Frontal cortex (tissue), 4 donors: ENCODE measurements around the gene TCEANC. TPM values are rescaled to one million over a fixed set of nuclear protein-coding genes. Genes with fewer than 3 reads are reported as not detected.
"Not testable (repeated sequence)": the region's sequence is repeated elsewhere in the genome, so short reads cannot be mapped to it uniquely, and the experiment has no call there.

Source experiments
- DNase-seq, 2 donors: peaks; one replicate each; pipeline ENCODE4 v3.0.0; 2012; ENCODE audit warnings: low spot score in 2 of 2
- FAIRE-seq: peaks from 2 replicates; lab custom pipeline; 2012; peaks lifted over from hg19 to GRCh38; lab: Jason Lieb, UNC
- total RNA-seq: library from RNA; depleted of rRNA; stranded (reverse); fragments of >200 nt; gene quantifications from one replicate; pipeline ENCODE4 v1.2.3, GENCODE V29; 2014
- donor health status: control.
- donor health status: control.
- donor health status: control.

TCEANC gene
- total RNA-seq, 1 donor from 2014 or later: 15.5 TPM

GRCh38 chrX:13652287-13652793 is 601 bp upstream of the TCEANC start:
- no peak for DNase-seq
- FAIRE-seq: no peak

GRCh38 chrX:13654116-13654515 is 1.2 kb downstream of the TCEANC start:
- DNase-seq (no peak), FAIRE-seq (no peak)

DNA sequence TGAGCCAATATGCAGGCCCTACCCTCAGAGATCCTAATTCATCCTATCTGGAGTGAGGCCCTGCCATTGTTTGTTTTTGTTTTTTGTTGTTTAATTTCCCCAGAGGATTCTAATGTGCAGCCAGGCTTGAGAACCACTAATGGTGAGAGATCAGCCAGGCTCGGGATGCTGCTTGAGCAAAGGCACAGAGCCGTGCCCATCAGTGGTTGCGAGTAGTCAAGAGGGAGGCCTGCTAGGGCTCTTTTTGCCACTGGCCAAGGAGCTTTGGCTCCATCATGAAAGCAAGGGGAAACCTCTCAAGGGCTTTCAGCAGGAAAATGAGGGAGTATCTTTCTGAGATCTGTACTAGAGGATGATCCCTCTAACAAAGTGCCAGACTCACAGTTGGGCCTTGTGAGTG is 2.7 kb downstream of the TCEANC start:
- DNase-seq: no peak

GRCh38 chrX:13658602-13659001 is 5.7 kb downstream of the TCEANC start:
- peak; percentile 15 to 24 for DNase-seq
- FAIRE-seq: peak; percentile 23

More for the DNA sequence above, 2.7 kb downstream of the TCEANC start:
- FAIRE-seq: no peak

DNA sequence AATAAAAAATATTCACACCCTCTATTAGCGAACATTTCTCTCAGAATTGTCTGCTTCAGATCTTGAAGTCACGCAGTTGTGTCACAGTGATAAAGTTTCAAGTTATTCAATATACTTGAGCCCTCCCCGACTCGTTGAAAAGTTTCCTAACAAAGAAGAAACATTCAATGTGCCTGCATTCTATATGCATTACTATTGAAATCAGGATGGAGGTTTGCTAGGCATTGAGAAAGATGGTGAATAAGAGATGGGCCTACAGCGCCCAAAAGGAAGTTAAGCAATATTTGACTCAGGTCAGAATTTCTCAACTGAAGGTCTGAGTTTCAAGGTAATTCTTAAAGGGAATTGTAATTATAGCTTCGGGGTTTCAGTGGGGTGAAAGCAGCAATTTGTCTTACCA is 6.1 kb downstream of the TCEANC start:
- no peak for DNase-seq
- no peak for FAIRE-seq

DNA sequence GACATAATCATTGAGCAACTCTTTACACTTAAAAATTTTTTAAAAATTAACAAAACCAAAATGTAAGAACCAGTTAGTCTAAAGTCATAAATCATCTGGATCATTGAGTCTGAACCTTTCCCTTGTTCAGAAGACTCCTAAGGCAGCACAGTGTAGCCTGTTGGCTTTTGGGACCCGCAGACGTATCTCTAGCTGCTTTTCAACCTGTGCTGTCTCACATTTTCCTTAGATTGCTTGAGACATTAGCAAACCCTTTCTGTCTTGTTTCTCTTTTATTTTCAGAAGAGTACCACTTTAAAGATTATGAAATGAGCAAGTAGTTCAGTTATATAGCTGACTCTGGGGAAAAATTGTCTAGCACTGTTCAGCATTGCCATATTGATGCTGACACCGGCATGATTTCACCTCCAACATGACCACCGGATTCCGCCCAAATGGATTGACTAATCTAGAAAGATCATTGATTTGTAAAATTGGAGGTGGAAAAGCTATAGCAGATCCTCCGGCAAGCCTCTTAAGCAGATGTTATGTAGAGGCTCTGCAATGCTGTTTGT is 8.9 kb downstream of the TCEANC start:
- FAIRE-seq (no peak), DNase-seq (no peak)

GRCh38 chrX:13662355-13662791 is 9.4 kb downstream of the TCEANC start:
- DNase-seq (no peak), FAIRE-seq (no peak)

DNA sequence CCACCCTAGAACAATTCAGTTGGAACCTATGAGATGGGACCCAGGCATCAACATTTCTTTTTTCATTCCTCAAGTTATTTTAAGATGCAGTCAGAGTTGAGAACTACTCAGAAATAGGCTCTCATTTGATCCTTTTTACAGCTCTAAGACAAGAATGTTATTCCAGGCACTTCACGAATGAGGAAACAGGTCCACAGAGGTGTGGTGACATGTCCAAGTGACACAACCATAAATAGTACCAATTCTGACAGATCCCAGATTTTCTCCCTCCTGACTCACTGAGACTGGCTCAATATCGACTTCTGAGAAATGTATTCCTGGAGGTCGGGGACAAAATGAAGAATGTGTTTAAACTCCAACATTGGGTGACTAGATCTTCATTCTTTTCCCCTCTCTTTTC is 11.1 kb downstream of the TCEANC start:
- FAIRE-seq (no peak), DNase-seq (no peak)

GRCh38 chrX:13666836-13667235 is 13.9 kb downstream of the TCEANC start:
- no peak for FAIRE-seq
- DNase-seq: no peak

DNA sequence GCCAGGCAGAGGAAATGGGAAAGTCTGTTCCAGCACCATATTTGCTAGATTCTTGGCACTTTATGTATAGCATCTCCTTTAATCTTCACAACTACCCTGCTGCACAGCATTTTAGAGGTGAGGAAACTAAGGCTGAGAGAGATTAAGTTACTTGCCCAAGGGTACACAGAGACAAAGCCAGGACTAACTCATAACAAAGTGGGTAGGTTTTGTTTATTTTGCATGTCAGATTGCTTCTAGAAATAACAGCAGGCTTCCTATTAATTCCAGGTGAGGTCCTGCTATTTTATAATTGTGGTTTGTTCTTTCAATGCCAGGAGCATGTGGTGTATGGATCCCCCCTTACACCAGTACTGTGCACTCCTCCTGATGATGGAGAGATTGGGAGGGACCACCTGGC is 15.0 kb downstream of the TCEANC start:
- no peak for FAIRE-seq
- no peak for DNase-seq

GRCh38 chrX:13669246-13669737 is 16.4 kb downstream of the TCEANC start:
- FAIRE-seq: no peak

DNA sequence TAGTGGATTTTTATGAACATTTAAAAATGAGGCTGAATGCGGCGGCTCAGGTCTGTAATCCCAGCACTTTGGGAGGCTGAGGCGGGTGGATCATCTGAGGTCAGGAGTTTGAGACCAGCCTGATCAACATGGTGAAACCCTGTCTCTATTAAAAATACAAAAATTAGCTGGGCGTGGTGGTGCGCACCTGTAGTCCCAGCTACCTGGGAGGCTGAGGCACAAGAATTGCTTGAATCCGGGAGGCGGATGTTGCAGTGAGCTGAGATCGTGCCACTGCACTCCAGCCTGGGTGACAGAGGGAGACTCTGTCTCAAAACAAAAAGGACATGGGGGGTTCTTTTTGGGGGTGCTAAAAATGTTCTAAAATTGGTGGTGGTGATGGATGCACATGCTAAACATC is 16.8 kb downstream of the TCEANC start:
- not testable (repeated sequence) for DNase-seq, FAIRE-seq

More at GRCh38 chrX:13669246-13669737, 16.4 kb downstream of the TCEANC start:
- DNase-seq: no peak

GRCh38 chrX:13670197-13670596 is 17.3 kb downstream of the TCEANC start:
- FAIRE-seq: no peak
- no peak for DNase-seq

GRCh38 chrX:13673016-13673415 is 20.1 kb downstream of the TCEANC start:
- DNase-seq (no peak), FAIRE-seq (no peak)

GRCh38 chrX:13676885-13677284 is 23.9 kb downstream of the TCEANC start:
- FAIRE-seq (no peak), DNase-seq (no peak)

GRCh38 chrX:13679700-13680099 is 26.8 kb downstream of the TCEANC start:
- not testable (repeated sequence) for DNase-seq, FAIRE-seq

- DNase-seq (no peak), FAIRE-seq (no peak)
These were observed 28.7 kb downstream of the TCEANC start for GRCh38 chrX:13681595-13681994.

- no peak for DNase-seq
- FAIRE-seq: no peak
These were observed 31.4 kb downstream of the TCEANC start for GRCh38 chrX:13684361-13684760.

- DNase-seq: no peak
- FAIRE-seq: no peak
These were observed 32.3 kb downstream of the TCEANC start for GRCh38 chrX:13685126-13685763.

DNA sequence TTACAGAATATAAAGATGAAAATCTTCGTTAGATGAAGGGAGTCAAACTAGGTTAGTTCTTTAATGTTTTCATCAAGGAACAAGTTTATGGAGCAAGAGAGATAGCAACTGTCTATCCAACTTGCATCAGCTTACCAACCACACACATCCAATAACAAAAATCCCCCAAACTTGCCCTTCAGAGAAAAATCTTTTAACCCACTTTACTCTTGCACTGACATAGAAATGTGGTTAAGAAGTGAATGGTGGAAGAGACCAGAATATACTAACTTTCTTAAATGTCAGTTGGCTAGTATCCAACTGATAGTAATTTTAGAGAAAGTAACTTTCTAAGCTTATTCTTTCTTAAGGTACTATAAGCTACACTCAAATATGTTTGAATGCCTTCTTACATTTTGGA is 34.3 kb downstream of the TCEANC start:
- FAIRE-seq: no peak

DNA sequence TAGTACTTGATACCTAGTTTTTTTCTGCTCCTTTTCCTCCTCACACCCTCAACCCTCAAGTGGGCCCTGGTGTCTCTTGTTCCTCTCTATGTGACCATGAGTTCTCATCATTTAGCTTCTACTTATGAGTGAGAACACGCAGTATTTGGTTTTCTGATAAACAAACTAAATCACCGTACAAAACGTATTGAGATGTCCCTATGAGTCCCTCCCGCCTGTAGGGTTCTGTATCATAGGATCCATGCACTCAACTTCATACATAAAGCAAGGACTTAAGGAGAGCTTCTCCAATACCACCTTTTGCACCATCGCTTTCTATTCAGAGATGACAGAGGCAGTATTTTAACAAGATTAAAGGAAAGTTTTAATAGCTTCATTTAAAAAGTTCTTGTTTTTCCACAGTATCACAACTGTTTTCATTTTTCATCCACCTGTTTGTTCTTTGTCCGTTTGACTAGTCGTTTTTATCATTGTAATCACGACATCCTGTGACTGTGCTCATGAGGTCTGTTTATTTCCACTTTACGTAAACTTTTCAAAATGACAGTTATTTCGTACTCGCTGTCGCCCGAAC is 35.5 kb downstream of the TCEANC start:
- DNase-seq (no peak), FAIRE-seq (no peak)

More for the DNA sequence above, 34.3 kb downstream of the TCEANC start:
- no peak for DNase-seq
